GOT3 (cell line): ENCODE results near the gene SERTAD2.

ENCODE experiments used
- DNase-seq: peaks from one replicate; lab custom pipeline; 2025; ENCODE audit warnings: mixed read lengths; lab: John Stamatoyannopoulos, UW

Gene SERTAD2

DNA sequence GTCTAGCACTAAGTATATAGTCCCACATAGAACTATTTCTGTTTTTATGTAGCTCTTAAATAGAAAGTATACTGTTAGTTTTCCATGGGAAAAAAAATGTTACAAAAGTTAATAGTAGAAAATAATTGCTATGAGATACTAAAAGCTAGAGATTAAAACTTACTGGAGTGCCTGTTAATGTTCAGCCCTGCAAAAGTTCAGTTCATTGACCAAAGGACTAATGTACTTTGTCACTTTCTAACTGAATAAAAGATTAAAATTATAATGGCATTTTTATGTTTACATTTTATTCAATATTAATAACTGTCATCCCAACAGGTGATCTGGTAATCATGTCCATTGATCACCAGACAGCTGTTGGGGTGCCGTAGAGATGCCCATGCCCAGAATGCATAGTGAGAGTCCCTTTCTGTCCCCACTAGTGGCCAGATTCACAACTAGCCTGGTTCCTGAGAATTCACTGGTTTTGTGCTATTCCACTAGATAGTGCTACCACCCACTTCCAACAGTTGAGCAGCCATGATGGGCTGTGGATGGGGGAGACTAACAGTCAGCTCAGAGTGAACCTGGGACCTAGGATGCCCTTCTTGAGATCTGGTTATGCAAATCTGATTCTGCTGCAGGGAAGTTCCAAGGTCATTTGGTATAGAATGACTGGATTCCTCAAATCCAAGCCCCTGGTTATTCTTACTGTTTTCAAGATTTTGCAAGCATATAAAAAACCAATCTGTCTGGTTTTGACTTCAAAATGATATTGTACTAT, 71.8 kb downstream of the SERTAD2 start:
- no peak for DNase-seq
